Upper lobe of right lung (tissue), 1 donor: ENCODE results near the gene NUMA1. TPM values are rescaled to one million over a fixed set of nuclear protein-coding genes. Genes with fewer than 3 reads are reported as not detected.

Experiments used
- ATAC-seq: fragments of 200-7000 bp; cut with Tn5 transposase; one replicate; pipeline ENCODE4 v1.9.1; 2020; ENCODE audit warnings: mild to moderate bottlenecking, moderate library complexity
- DNase-seq: peaks from one replicate; pipeline ENCODE4 v3.0.0-alpha.2; 2020
- H3K27ac ChIP-seq: fragments of 200-600 bp; one replicate; pipeline ENCODE4 v1.8.0; 2022
- H3K27me3 ChIP-seq: fragments of 200-600 bp; one replicate; pipeline ENCODE4 v1.8.0; 2022; ENCODE audit warnings: mild to moderate bottlenecking
- H3K36me3 ChIP-seq: fragments of 200-600 bp; one replicate; pipeline ENCODE4 v1.8.0; 2022
- H3K4me1 ChIP-seq: fragments of 200-600 bp; one replicate; pipeline ENCODE4 v1.8.0; 2022
- H3K4me3 ChIP-seq: fragments of 200-600 bp; one replicate; pipeline ENCODE4 v1.8.0; 2022; ENCODE audit warnings: mild to moderate bottlenecking
- H3K9me3 ChIP-seq: fragments of 200-600 bp; one replicate; pipeline ENCODE4 v1.8.0; 2022
- CTCF ChIP-seq: fragments of 200-600 bp; IDR thresholded peaks from one replicate; pipeline ENCODE4 v1.8.0; 2022; ENCODE audit warnings: antibody characterized with exemption
- intact Hi-C: fragments of 100-400 bp; cut with DNase I; formaldehyde crosslinking; loops from one replicate; pipeline ENCODE4 v1.11.0; 2022
- total RNA-seq: library from RNA; stranded (reverse); fragmentation: NEBNext Ultra II Directional; extraction: Animal tissue kit (Norgen Biotek cat#: 25700); gene quantifications from one replicate; pipeline ENCODE4 v1.2.1, GENCODE V29; 2021
- donor health status: DM: no; HTN: yes; CAD: no; lungs with severe emphysema.

The NUMA1 gene
- total RNA-seq, 1 donor from 2014 or later = 192 TPM

GRCh38 chr11:72105888-72106287, 25.5 kb upstream of the NUMA1 start, which contains the start of gene TOMT:
Gene TOMT, plus strand, starts transcription at chr11:72105924. Its CDS starts 28 bp downstream, at chr11:72105952.
- Histone ChIP-seq H3K36me3 (no peaks in the 10 kb centered on the region), H3K27ac (no peak within 1 kb of the TSS), H3K4me1 (peaks cover 24% of the 10 kb centered on the region), H3K27me3 (no peaks in the 10 kb centered on the region), H3K4me3 (no peak within 1 kb of the TSS), H3K9me3 (no peaks in the 10 kb centered on the region)
- DNase-seq (no peak), ATAC-seq (no peak)
- TF ChIP-seq CTCF = no peak
- intact Hi-C loops = no loop called here

GRCh38 chr11:72103754-72104167, 23.4 kb upstream of the NUMA1 start:
- DNase-seq (no peak), ATAC-seq (no peak)
- H3K4me3 ChIP-seq = peak overlapping the region; percentile 98
- H3K27ac ChIP-seq = peak overlapping the region; percentile 99
- H3K9me3 ChIP-seq = no peaks in the 10 kb centered on the region
- H3K36me3 ChIP-seq = peaks cover 4% of the 10 kb centered on the region
- no peak for TF ChIP-seq CTCF
- intact Hi-C loops = no loop called here
- H3K4me1 ChIP-seq = peaks cover 37% of the 10 kb centered on the region
- no peaks in the 10 kb centered on the region for H3K27me3 ChIP-seq

GRCh38 chr11:72102946-72103753, 22.8 kb upstream of the NUMA1 start, which contains the start of gene LAMTOR1:
Gene LAMTOR1, minus strand, starts transcription at chr11:72103297. Its CDS starts 73 bp downstream, at chr11:72103224.
- TF ChIP-seq CTCF = peak; percentile 56
- DNase-seq = peak; percentile 100
- H3K27ac ChIP-seq = peak within 1 kb of the TSS; percentile 99
- no peaks in the 10 kb centered on the region for H3K9me3 ChIP-seq
- peak; percentile 98 for ATAC-seq
- H3K4me1 ChIP-seq = peaks cover 37% of the 10 kb centered on the region
- H3K27me3 ChIP-seq = no peaks in the 10 kb centered on the region
- H3K36me3 ChIP-seq = peaks cover 10% of the 10 kb centered on the region
- H3K4me3 ChIP-seq = peak within 1 kb of the TSS; percentile 98
- intact Hi-C loops = no loop called here

- intact Hi-C loops = no loop called here
- ATAC-seq (no peak), DNase-seq (no peak)
- Histone ChIP-seq H3K36me3 (peaks cover 16% of the 10 kb centered on the region), H3K4me1 (peaks cover 37% of the 10 kb centered on the region), H3K27me3 (no peaks in the 10 kb centered on the region), H3K9me3 (no peaks in the 10 kb centered on the region), H3K27ac (peak overlapping the region; percentile 99), H3K4me3 (peak overlapping the region; percentile 98)
- TF ChIP-seq CTCF = no peak
Measured at GRCh38 chr11:72102631-72102945, 22.2 kb upstream of the NUMA1 start.

- Histone ChIP-seq H3K36me3 (peaks cover 20% of the 10 kb centered on the region), H3K27ac (peak overlapping the region; percentile 99), H3K4me3 (peak overlapping the region; percentile 98), H3K4me1 (peaks cover 37% of the 10 kb centered on the region), H3K9me3 (no peaks in the 10 kb centered on the region), H3K27me3 (no peaks in the 10 kb centered on the region)
- no peak for TF ChIP-seq CTCF
- DNase-seq (no peak), ATAC-seq (no peak)
- intact Hi-C loops = no loop called here
Measured at GRCh38 chr11:72102162-72102561, 21.8 kb upstream of the NUMA1 start.
